HepG2 (cell line): ENCODE data around the gene PPBP. TPM values are rescaled to one million over a fixed set of nuclear protein-coding genes. Genes with fewer than 3 reads are reported as not detected.

ENCODE experiments used
- ATAC-seq: fragments of 200-7000 bp; cut with Tn5 transposase; 3 replicates; pipeline ENCODE4 v1.9.1; 2020; ENCODE audit warnings: mild to moderate bottlenecking, moderate library complexity
- BruUV-seq: library from RNA; stranded (reverse); fragments of 400-500 nt; replicated peaks from 2 replicates; lab custom pipeline; 2021; lab: Mats Ljungman, UMichigan
- CTCF ChIA-PET: fragments of 300-600 bp; formaldehyde crosslinking; extraction: SDS; loops from one replicate; lab custom pipeline; 2021; ENCODE audit warnings: low total read pairs, inconsistent platforms, low intra/inter-chr PET ratio; lab: Yijun Ruan, JAX
- POLR2A ChIA-PET: fragments of 350-600 bp; sonication (Branson Sonifier 250); formaldehyde crosslinking; loops from one replicate; lab custom pipeline; 2020; ENCODE audit warnings: antibody characterized with exemption, inconsistent platforms; lab: Yijun Ruan, JAX
- DNase-seq: peaks from one replicate; pipeline ENCODE4 v3.0.0-alpha.2; 2015; ENCODE audit warnings: low spot score
- FAIRE-seq: peaks from 3 replicates; lab custom pipeline; 2011; peaks lifted over from hg19 to GRCh38; lab: Jason Lieb, UNC
- H2AFZ ChIP-seq: one replicate; pipeline ENCODE4 v1.6.1; 2011; ENCODE audit warnings: low read length, inconsistent platforms
- H3K27ac ChIP-seq: fragments of 300-600 bp; 3 replicates; pipeline ENCODE4 v1.8.0; 2011; ENCODE audit warnings: mixed run types, mild to moderate bottlenecking, mixed read lengths, low read length, inconsistent platforms; ENCODE audit not compliant: insufficient read depth; ENCODE audit errors: extremely low read length
- H3K27me3 ChIP-seq, 2 experiments: fragments of 200-600 bp in 1 of 2; 2 replicates in 1 of 2; 3 replicates in 1 of 2; pipeline versions ENCODE4 v1.6.0 to v1.8.0; 2011; ENCODE audit warnings: low read length in 2 of 2, mild to moderate bottlenecking in 2 of 2, moderate library complexity in 2 of 2, inconsistent platforms in 1 of 2; ENCODE audit not compliant: insufficient read depth in 2 of 2, control insufficient read depth in 1 of 2
- H3K36me3 ChIP-seq, 2 experiments: fragments of 200-600 bp in 1 of 2; replicated peaks in 1 of 2; 2 replicates in 1 of 2; 3 replicates in 1 of 2; pipeline versions ENCODE4 v1.5.1 to v1.8.0; 2011; ENCODE audit warnings: low read length in 2 of 2, inconsistent platforms in 1 of 2; ENCODE audit not compliant: insufficient read depth in 2 of 2, control insufficient read depth in 1 of 2
- H3K4me1 ChIP-seq: 2 replicates; pipeline ENCODE4 v1.5.1; 2012; ENCODE audit warnings: low read length, inconsistent platforms; ENCODE audit not compliant: insufficient read depth
- H3K4me2 ChIP-seq: 2 replicates; pipeline ENCODE4 v1.6.0; 2011; ENCODE audit warnings: low read depth, low read length, inconsistent platforms
- H3K4me3 ChIP-seq, 3 experiments: fragments of 200-600 bp in 1 of 3; sonication (generic), shearing (Covaris generic) in 1 of 3; replicated peaks in 1 of 3; 2 replicates each; pipeline ENCODE4 v1.5.1; 2011 to 2016; ENCODE audit warnings: low read length in 3 of 3, inconsistent platforms in 2 of 3, low read depth in 2 of 3, mild to moderate bottlenecking in 2 of 3, control low read depth in 1 of 3, mixed read lengths in 1 of 3; ENCODE audit not compliant: insufficient read depth in 1 of 3
- H3K79me2 ChIP-seq: one replicate; pipeline ENCODE4 v1.6.1; 2011; ENCODE audit warnings: low read length, inconsistent platforms; ENCODE audit not compliant: insufficient read depth
- H3K9ac ChIP-seq: 2 replicates; pipeline ENCODE4 v1.6.0; 2011; ENCODE audit warnings: mild to moderate bottlenecking, low read depth, low read length, inconsistent platforms; ENCODE audit not compliant: insufficient read depth
- H3K9me3 ChIP-seq: 2 replicates; pipeline ENCODE4 v1.5.1; 2012; ENCODE audit warnings: mild to moderate bottlenecking, low read length
- H4K20me1 ChIP-seq: 2 replicates; pipeline ENCODE4 v1.6.0; 2011; ENCODE audit warnings: inconsistent platforms, mild to moderate bottlenecking, low read length, moderate library complexity; ENCODE audit not compliant: insufficient read depth
- BHLHE40 ChIP-seq: IDR thresholded peaks from 2 replicates; pipeline ENCODE4 v1.6.1; 2011; ENCODE audit warnings: low read length, improper control_type of control experiment
- KDM5A ChIP-seq: fragments of 200-600 bp; sonication (generic); IDR thresholded peaks from 2 replicates; pipeline ENCODE4 v1.7.0; 2018; ENCODE audit warnings: antibody characterized with exemption, mild to moderate bottlenecking, low read length, borderline replicate concordance
- MAFK ChIP-seq, 2 experiments: IDR thresholded peaks in 1 of 2; conservative IDR thresholded peaks in 1 of 2; 2 replicates each; pipeline ENCODE4 v1.6.1; 2011; ENCODE audit warnings: improper control_type of control experiment in 2 of 2, low read length in 2 of 2
- ZNF34 ChIP-seq: sonication (generic); formaldehyde crosslinking; IDR thresholded peaks from 2 replicates; pipeline ENCODE4 v1.4.0; 2020; ENCODE audit warnings: mild to moderate bottlenecking, missing genetic modification reagents, borderline replicate concordance
- WGBS: methylation state at CpG from one replicate; pipeline ENCODE4 v1.1.6; 2017; ENCODE audit warnings: low lambda C conversion rate; 5-methylcytosine and 5-hydroxymethylcytosine counted together
- in situ Hi-C: cut with HindIII; loops from 2 replicates; pipeline ENCODE4 v1.10.0; 2017; ENCODE audit warnings: low pct_unique_long_range_greater_than_20kb; ENCODE audit not compliant: extremely low pct_ligation_motif_present
- intact Hi-C: fragments of 100-400 bp; cut with micrococcal nuclease; formaldehyde crosslinking; loops from one replicate; pipeline ENCODE4 v1.10.0; 2022; ENCODE audit not compliant: unreplicated experiment
- polyA plus RNA-seq, 8 experiments: library from polyadenylated mRNA; depleted of rRNA in 3 of 8; stranded (reverse) in 7 of 8; unstranded in 1 of 8; fragments of >200 nt; fragmentation: Illumina TruSeq in 4 of 8; extraction: Trizol in 4 of 8; gene quantifications; 2 replicates each; pipeline versions ENCODE4 v1.2.1 to v1.2.3, GENCODE V29; 2011 to 2016; ENCODE audit warnings: low read depth in 4 of 8, missing spikeins in 1 of 8, mixed read lengths in 1 of 8; ENCODE audit not compliant: insufficient read depth in 1 of 8
- total RNA-seq, 5 experiments: library from RNA; depleted of rRNA; stranded (reverse); fragments of >200 nt; fragmentation: Illumina TruSeq; extraction: Trizol; gene quantifications; 2 replicates each; pipeline ENCODE4 v1.2.3, GENCODE V29; 2016; ENCODE audit warnings: low read depth in 1 of 5
- TF ChIP-seq, protein P1 (sequence below): sonication (generic); formaldehyde crosslinking; IDR thresholded peaks from 2 replicates; pipeline ENCODE4 v1.9.0; 2022; ENCODE audit warnings: missing genetic modification reagents, mild to moderate bottlenecking, borderline replicate concordance

PPBP gene
- total and polyA plus RNA-seq, 2 of the 13 experiments (the other 11 are each of a cell fraction or from before 2014, with no cell fraction given): not detected

DNA sequence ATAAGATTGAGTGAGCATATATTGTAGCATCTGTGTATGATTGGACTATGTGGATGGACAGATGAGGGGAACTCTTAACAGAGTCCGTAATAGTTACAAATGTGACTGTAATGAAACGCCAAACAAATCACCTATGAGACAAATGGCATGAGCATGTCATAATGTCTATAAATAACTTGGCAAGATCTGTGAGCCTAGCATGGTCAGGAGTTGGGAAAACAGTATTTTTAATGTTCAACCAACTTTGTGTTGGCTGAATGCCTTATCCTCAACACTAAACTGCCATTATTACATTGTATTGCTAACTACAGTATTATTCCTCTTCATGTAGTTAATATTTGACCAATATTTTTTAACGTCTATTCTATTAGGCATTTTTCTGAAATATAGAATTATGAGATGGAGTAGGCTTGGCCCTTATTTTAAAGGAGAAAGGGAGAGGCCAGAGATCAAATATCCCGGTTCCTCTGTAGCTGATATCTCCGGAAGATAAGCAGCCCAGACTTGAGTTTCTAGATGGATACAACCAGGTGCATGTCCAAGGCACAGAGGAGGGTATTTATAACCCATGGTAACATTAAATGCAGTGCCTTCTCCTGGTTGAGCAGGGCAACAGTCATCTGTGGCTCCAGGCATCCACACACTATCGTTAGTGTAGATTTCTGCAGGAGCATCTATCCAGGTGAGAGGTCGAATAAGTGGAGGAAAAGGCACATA lies 38.8 kb downstream of the PPBP start:
- Histone ChIP-seq H3K27ac (no peak overlapping the region), H4K20me1 (no peaks in the 10 kb centered on the region), H2AFZ (no peak overlapping the region), H3K9ac (no peak overlapping the region), H3K27me3 (peaks cover 0 to 9% of the 10 kb centered on the region in 2 experiments; a peak in 3 of 5 replicates), H3K79me2 (no peaks in the 10 kb centered on the region), H3K4me3 (no peak overlapping the region), H3K9me3 (no peaks in the 10 kb centered on the region), H3K4me2 (no peak overlapping the region), H3K4me1 (no peaks in the 10 kb centered on the region), H3K36me3 (no peaks in the 10 kb centered on the region)
- POLR2A ChIA-PET: no interaction called here
- DNase-seq (no peak), ATAC-seq (no peak), FAIRE-seq (no peak)
- TF ChIP-seq, protein P1, sequence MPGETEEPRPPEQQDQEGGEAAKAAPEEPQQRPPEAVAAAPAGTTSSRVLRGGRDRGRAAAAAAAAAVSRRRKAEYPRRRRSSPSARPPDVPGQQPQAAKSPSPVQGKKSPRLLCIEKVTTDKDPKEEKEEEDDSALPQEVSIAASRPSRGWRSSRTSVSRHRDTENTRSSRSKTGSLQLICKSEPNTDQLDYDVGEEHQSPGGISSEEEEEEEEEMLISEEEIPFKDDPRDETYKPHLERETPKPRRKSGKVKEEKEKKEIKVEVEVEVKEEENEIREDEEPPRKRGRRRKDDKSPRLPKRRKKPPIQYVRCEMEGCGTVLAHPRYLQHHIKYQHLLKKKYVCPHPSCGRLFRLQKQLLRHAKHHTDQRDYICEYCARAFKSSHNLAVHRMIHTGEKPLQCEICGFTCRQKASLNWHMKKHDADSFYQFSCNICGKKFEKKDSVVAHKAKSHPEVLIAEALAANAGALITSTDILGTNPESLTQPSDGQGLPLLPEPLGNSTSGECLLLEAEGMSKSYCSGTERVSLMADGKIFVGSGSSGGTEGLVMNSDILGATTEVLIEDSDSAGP (CRISPR knock-in tag): no peak
- TF ChIP-seq ZNF34 (CRISPR knock-in tag): no peak
- no peak for TF ChIP-seq KDM5A
- BruUV-seq: no TSS peak
- WGBS: 23% methylated on average over 7 of the region's 7 CpGs
- intact Hi-C loops (no loop called here), in situ Hi-C loops (no loop called here)
- CTCF ChIA-PET: no interaction called here

- H3K36me3 ChIP-seq: no peaks in the 10 kb centered on the region
- ATAC-seq: no peak
- H3K4me2 ChIP-seq: no peak overlapping the region
- WGBS: 2% methylated on average over 1 of the region's 1 CpG
- no peak for DNase-seq
- TF ChIP-seq MAFK (conservative IDR thresholded peaks at IDR 0.05 in 1 of 2, IDR thresholded peaks at IDR 0.05 in 1 of 2; ENCODE audit: low read length in 2 of 2): peak in 1 of 2 experiments; percentile 44; a peak in 2 of 4 replicates
- no peak for TF ChIP-seq BHLHE40
- no peak overlapping the region for H2AFZ ChIP-seq
- H3K9ac ChIP-seq: no peak overlapping the region
- intact Hi-C loops: no loop called here
- POLR2A ChIA-PET: no interaction called here
- no peaks in the 10 kb centered on the region for H4K20me1 ChIP-seq
- FAIRE-seq: no peak
- H3K9me3 ChIP-seq: no peaks in the 10 kb centered on the region
- H3K4me3 ChIP-seq: no peak overlapping the region
- in situ Hi-C loops: no loop called here
- peaks cover 0 to 9% of the 10 kb centered on the region in 2 experiments; a peak in 3 of 5 replicates for H3K27me3 ChIP-seq
- CTCF ChIA-PET: no interaction called here
- H3K4me1 ChIP-seq: no peaks in the 10 kb centered on the region
- no TSS peak for BruUV-seq
- H3K27ac ChIP-seq: no peak overlapping the region
- H3K79me2 ChIP-seq: no peaks in the 10 kb centered on the region
Observed at GRCh38 chr4:73948291-73948690, 39.7 kb downstream of the PPBP start.
